Right lung (tissue), 5 donors: ENCODE data around the gene ZEB1. TPM values are rescaled to one million over a fixed set of nuclear protein-coding genes. Genes with fewer than 3 reads are reported as not detected.

Experiments used
- DNase-seq, 2 donors: peaks; one replicate each; pipeline ENCODE4 v3.0.0-alpha.2; 2013
- polyA plus RNA-seq, 5 donors: library from polyadenylated mRNA; unstranded; fragments of 120-200 nt; gene quantifications; one replicate each; pipeline versions ENCODE4 v1.2.1 to v1.2.3, GENCODE V29; 2013; ENCODE audit warnings: inconsistent platforms in 1 of 5, low replicate concordance in 1 of 5; ENCODE audit not compliant: insufficient read length in 5 of 5, insufficient read depth in 1 of 5

ZEB1 gene
- polyA plus RNA-seq, 5 donors: 21.8 to 39.5 (median 34.9) TPM

DNA sequence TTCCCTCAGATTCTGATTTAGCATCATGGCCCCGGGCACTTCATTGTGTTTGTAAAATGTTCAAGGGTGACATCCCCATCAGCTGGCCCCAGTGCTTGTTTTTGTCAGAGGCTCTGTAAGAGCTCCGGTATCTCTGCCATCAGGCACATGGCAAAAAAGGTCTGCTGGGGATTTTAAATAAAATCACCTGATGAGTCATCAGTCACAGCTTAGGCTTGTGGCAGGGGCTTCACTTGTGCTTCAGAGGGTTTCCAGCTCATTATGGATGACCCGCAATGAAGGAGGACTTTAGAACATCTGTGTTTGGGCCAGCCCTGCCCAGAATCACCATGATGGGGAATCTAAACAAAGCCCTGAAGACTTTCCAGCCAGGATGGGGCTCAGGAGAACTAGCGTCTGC, 259.9 kb downstream of the ZEB1 start:
- no peak for DNase-seq
